Measurements from ENCODE around the gene HECTD2. TPM values are rescaled to one million over a fixed set of nuclear protein-coding genes. Genes with fewer than 3 reads are reported as not detected.

HECTD2 gene
- total and polyA plus RNA-seq, 2 of the 8 experiments (the other 6 are each of a cell fraction or from before 2014, with no cell fraction given): 5.7 to 11.9 TPM

GRCh38 chr10:91416339-91416855, 6.3 kb downstream of the HECTD2 start (continued):
- TF ChIP-seq CHD7 (IDR thresholded peaks at IDR 0.05; ENCODE audit: insufficient replicate concordance, low read length): no peak
- no peak for TF ChIP-seq JUN (IDR thresholded peaks at IDR 0.05; ENCODE audit: low read depth, low read length)
- no peak for TF ChIP-seq E2F6 (IDR thresholded peaks at IDR 0.05)
- TF ChIP-seq SIRT6 (IDR thresholded peaks at IDR 0.05; ENCODE audit: low read length): no peak
- no peak for TF ChIP-seq BRCA1 (IDR thresholded peaks at IDR 0.05; ENCODE audit: low read depth, low read length)
- TF ChIP-seq HDAC2 (IDR thresholded peaks at IDR 0.05; ENCODE audit: borderline replicate concordance in 1 of 2, low read depth in 2 of 2, low read length in 2 of 2): no peak
- TF ChIP-seq SRF (IDR thresholded peaks at IDR 0.05; ENCODE audit: low read depth, low read length): no peak

Data from H1 (cell line).